Caco-2 (cell line): Measurements from ENCODE around the gene RAPGEF5. TPM values are rescaled to one million over a fixed set of nuclear protein-coding genes. Genes with fewer than 3 reads are reported as not detected.

Source experiments
- BruUV-seq: library from RNA; stranded (reverse); fragments of 400-500 nt; replicated peaks from 2 replicates; lab custom pipeline; 2021; lab: Mats Ljungman, UMichigan
- CTCF ChIA-PET: fragments of 300-600 bp; sonication (Branson Sonifier 250); formaldehyde crosslinking; loops from one replicate; lab custom pipeline; 2022; ENCODE audit warnings: antibody characterized with exemption; lab: Charles Lee
- POLR2A ChIA-PET: fragments of 300-600 bp; sonication (Branson Sonifier 250); formaldehyde crosslinking; loops from one replicate; lab custom pipeline; 2022; ENCODE audit warnings: antibody characterized with exemption; lab: Charles Lee
- DNase-seq, 2 experiments: peaks; one replicate each; pipeline versions ENCODE4 v3.0.0 to v3.0.0-alpha.2; 2020 to 2022
- H3K27me3 ChIP-seq: replicated peaks from 2 replicates; pipeline ENCODE4 v1.6.0; 2011; ENCODE audit warnings: low read length; ENCODE audit not compliant: control insufficient read depth, insufficient read depth
- H3K36me3 ChIP-seq: 2 replicates; pipeline ENCODE4 v1.5.1; 2011; ENCODE audit warnings: low read length; ENCODE audit not compliant: control insufficient read depth, insufficient read depth
- H3K4me1 ChIP-seq: fragments of 250-450 bp; sonication (Bioruptor Pico); 2 replicates; pipeline ENCODE4 v1.5.1; 2020; ENCODE audit warnings: mild to moderate bottlenecking
- H3K4me3 ChIP-seq: 2 replicates; pipeline ENCODE4 v1.5.1; 2011; ENCODE audit warnings: low read depth, mild to moderate bottlenecking, control low read depth, low read length
- H3K9me3 ChIP-seq: fragments of 250-450 bp; sonication (Bioruptor Pico); 2 replicates; pipeline ENCODE4 v1.5.1; 2020; ENCODE audit warnings: mild to moderate bottlenecking, moderate library complexity
- H3K27ac Mint-ChIP-seq: one replicate; pipeline ENCODE4 v1.8.0; 2022; ENCODE audit warnings: mixed read lengths; ENCODE audit not compliant: unreplicated experiment
- H3K27me3 Mint-ChIP-seq: one replicate; pipeline ENCODE4 v1.8.0; 2022; ENCODE audit warnings: mixed read lengths; ENCODE audit not compliant: insufficient read depth, unreplicated experiment
- H3K36me3 Mint-ChIP-seq: one replicate; pipeline ENCODE4 v1.8.0; 2022; ENCODE audit warnings: mild to moderate bottlenecking, mixed read lengths; ENCODE audit not compliant: insufficient read depth, unreplicated experiment
- H3K4me1 Mint-ChIP-seq: one replicate; pipeline ENCODE4 v1.8.0; 2022; ENCODE audit warnings: low read depth, mixed read lengths; ENCODE audit not compliant: unreplicated experiment
- H3K4me3 Mint-ChIP-seq: one replicate; pipeline ENCODE4 v1.8.0; 2022; ENCODE audit warnings: mild to moderate bottlenecking, moderate library complexity, mixed read lengths; ENCODE audit not compliant: unreplicated experiment
- H3K9me3 Mint-ChIP-seq: one replicate; pipeline ENCODE4 v1.8.0; 2022; ENCODE audit warnings: mixed read lengths; ENCODE audit not compliant: unreplicated experiment
- intact Hi-C: fragments of 100-400 bp; cut with micrococcal nuclease; formaldehyde crosslinking; loops from one replicate; pipeline ENCODE4 v1.10.0; 2022; ENCODE audit not compliant: unreplicated experiment
- total RNA-seq: library from RNA; stranded (reverse); gene quantifications from 2 replicates; pipeline ENCODE4 v1.2.3, GENCODE V29; 2022
- TF ChIP-seq, protein P1 (sequence below), 2 experiments: fragments of 200-600 bp in 1 of 2; IDR thresholded peaks; 1 replicate in 1 of 2; 2 replicates in 1 of 2; pipeline versions ENCODE4 v1.5.1 to v1.8.0; 2011 to 2022; ENCODE audit warnings: antibody characterized with exemption in 1 of 2, control low read depth in 1 of 2, inconsistent platforms in 1 of 2, low read depth in 1 of 2, low read length in 1 of 2, mild to moderate bottlenecking in 1 of 2, moderate library complexity in 1 of 2; ENCODE audit not compliant: insufficient read depth in 1 of 2, severe bottlenecking in 1 of 2, unreplicated experiment in 1 of 2

Gene RAPGEF5
- total RNA-seq, 1 experiment from 2014 or later = 16.9 TPM

GRCh38 chr7:22354462-22354861 is 2.5 kb downstream of the RAPGEF5 start:
- H3K4me1 Mint-ChIP-seq = peaks cover 44% of the 10 kb centered on the region
- no peaks in the 10 kb centered on the region for H3K27me3 Mint-ChIP-seq
- no peaks in the 10 kb centered on the region for H3K9me3 Mint-ChIP-seq
- Histone ChIP-seq H3K27me3 (no peaks in the 10 kb centered on the region), H3K4me3 (no peak overlapping the region), H3K4me1 (peaks cover 49% of the 10 kb centered on the region), H3K36me3 (no peaks in the 10 kb centered on the region), H3K9me3 (no peaks in the 10 kb centered on the region)
- H3K27ac Mint-ChIP-seq = no peak overlapping the region
- TF ChIP-seq, protein P1, sequence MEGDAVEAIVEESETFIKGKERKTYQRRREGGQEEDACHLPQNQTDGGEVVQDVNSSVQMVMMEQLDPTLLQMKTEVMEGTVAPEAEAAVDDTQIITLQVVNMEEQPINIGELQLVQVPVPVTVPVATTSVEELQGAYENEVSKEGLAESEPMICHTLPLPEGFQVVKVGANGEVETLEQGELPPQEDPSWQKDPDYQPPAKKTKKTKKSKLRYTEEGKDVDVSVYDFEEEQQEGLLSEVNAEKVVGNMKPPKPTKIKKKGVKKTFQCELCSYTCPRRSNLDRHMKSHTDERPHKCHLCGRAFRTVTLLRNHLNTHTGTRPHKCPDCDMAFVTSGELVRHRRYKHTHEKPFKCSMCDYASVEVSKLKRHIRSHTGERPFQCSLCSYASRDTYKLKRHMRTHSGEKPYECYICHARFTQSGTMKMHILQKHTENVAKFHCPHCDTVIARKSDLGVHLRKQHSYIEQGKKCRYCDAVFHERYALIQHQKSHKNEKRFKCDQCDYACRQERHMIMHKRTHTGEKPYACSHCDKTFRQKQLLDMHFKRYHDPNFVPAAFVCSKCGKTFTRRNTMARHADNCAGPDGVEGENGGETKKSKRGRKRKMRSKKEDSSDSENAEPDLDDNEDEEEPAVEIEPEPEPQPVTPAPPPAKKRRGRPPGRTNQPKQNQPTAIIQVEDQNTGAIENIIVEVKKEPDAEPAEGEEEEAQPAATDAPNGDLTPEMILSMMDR (IDR thresholded peaks at IDR 0.05; ENCODE audit: insufficient read depth in 1 of 2, low read depth in 1 of 2, low read length in 1 of 2, severe bottlenecking in 1 of 2, unreplicated experiment in 1 of 2) = no peak
- DNase-seq = no peak
- intact Hi-C loops = loop anchor here (10.0 kb wide), 1 partner anchor 100 kb away; no protein-coding TSS in a partner anchor
- peaks cover 6% of the 10 kb centered on the region for H3K36me3 Mint-ChIP-seq
- ChIA-PET POLR2A (no interaction called here), CTCF (interaction anchor here (1.7 kb wide), 1 partner anchor 26 kb away, joined by 6 read pairs; no protein-coding TSS in a partner anchor)
- no TSS peak for BruUV-seq
- no peak overlapping the region for H3K4me3 Mint-ChIP-seq

GRCh38 chr7:22352887-22353286 is 4.1 kb downstream of the RAPGEF5 start:
- BruUV-seq = no TSS peak
- TF ChIP-seq, protein P1 (IDR thresholded peaks at IDR 0.05; ENCODE audit: insufficient read depth in 1 of 2, low read depth in 1 of 2, low read length in 1 of 2, severe bottlenecking in 1 of 2, unreplicated experiment in 1 of 2) = no peak
- Histone ChIP-seq H3K9me3 (no peaks in the 10 kb centered on the region), H3K4me1 (peaks cover 40% of the 10 kb centered on the region), H3K36me3 (no peaks in the 10 kb centered on the region), H3K4me3 (no peak overlapping the region), H3K27me3 (no peaks in the 10 kb centered on the region)
- Mint-ChIP-seq H3K36me3 (peaks cover 6% of the 10 kb centered on the region), H3K4me1 (peaks cover 36% of the 10 kb centered on the region), H3K27me3 (no peaks in the 10 kb centered on the region), H3K9me3 (no peaks in the 10 kb centered on the region), H3K27ac (no peak overlapping the region), H3K4me3 (no peak overlapping the region)
- ChIA-PET POLR2A (no interaction called here), CTCF (no interaction called here)
- DNase-seq = no peak
- intact Hi-C loops = loop anchor here (10.0 kb wide), 1 partner anchor 102 kb away; no protein-coding TSS in a partner anchor

DNA sequence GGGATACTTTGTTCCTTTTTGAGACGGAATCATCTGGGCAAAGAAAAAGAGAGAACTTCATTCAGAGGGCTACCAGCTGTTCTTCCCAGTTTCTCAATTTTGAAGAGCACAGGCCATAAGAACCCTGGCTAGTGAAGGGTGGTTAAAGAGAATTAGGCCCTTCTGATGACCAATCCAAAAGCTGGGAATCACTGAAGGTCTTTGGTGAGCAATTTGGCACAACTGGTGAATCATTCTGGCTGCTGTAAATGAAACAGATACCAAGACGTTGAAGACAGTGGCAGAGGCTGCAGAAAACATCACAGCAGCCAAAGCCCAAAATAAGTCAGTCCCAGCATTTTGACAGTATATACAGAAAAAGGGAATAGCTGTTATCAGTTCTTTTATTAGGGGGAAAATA is 5.1 kb downstream of the RAPGEF5 start:
- no TSS peak for BruUV-seq
- no peak overlapping the region for H3K27ac Mint-ChIP-seq
- H3K4me1 Mint-ChIP-seq = peaks cover 39% of the 10 kb centered on the region

More for the DNA sequence above, 5.1 kb downstream of the RAPGEF5 start:
- H3K27me3 ChIP-seq = no peaks in the 10 kb centered on the region
- POLR2A ChIA-PET = no interaction called here
- TF ChIP-seq, protein P1 (IDR thresholded peaks at IDR 0.05; ENCODE audit: insufficient read depth in 1 of 2, low read depth in 1 of 2, low read length in 1 of 2, severe bottlenecking in 1 of 2, unreplicated experiment in 1 of 2) = no peak
- no peaks in the 10 kb centered on the region for H3K27me3 Mint-ChIP-seq
- peaks cover 44% of the 10 kb centered on the region for H3K4me1 ChIP-seq
- no peaks in the 10 kb centered on the region for H3K9me3 ChIP-seq
- no peaks in the 10 kb centered on the region for H3K9me3 Mint-ChIP-seq
- no peak overlapping the region for H3K4me3 ChIP-seq
- no peak overlapping the region for H3K4me3 Mint-ChIP-seq
- DNase-seq = no peak
- intact Hi-C loops = loop anchor here (10.0 kb wide), 1 partner anchor 103 kb away; no protein-coding TSS in a partner anchor
- no peaks in the 10 kb centered on the region for H3K36me3 ChIP-seq
- CTCF ChIA-PET = no interaction called here
- H3K36me3 Mint-ChIP-seq = peaks cover 6% of the 10 kb centered on the region
